HG03442 (cell line): Measurements from ENCODE around the gene C10orf88.
A peak's percentile ranks its signal among the peaks of the same experiment; 100 is the strongest.

Source experiments
- ATAC-seq: cut with Tn5 transposase; IDR thresholded peaks from one replicate; pipeline ENCODE4 v1.9.1; 2021; ENCODE audit warnings: mild to moderate bottlenecking, moderate library complexity; ENCODE audit not compliant: unreplicated experiment

Gene C10orf88, protein sequence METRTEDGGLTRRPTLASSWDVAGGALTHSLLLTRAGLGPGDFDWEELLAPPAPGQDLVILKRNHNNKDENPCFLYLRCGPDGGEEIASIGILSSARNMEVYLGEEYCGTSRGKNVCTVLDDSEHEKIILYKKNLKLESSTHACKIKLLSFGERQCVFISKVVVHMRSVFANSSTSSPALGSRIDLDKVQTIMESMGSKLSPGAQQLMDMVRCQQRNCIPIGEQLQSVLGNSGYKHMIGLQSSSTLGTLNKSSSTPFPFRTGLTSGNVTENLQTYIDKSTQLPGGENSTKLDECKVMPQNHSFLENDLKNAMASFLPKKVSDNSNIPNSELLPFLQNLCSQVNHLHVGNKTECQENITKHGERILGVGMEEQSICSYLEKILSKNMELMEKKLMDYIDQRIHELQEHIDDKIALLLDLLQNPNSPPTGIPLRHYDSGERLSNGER

DNA sequence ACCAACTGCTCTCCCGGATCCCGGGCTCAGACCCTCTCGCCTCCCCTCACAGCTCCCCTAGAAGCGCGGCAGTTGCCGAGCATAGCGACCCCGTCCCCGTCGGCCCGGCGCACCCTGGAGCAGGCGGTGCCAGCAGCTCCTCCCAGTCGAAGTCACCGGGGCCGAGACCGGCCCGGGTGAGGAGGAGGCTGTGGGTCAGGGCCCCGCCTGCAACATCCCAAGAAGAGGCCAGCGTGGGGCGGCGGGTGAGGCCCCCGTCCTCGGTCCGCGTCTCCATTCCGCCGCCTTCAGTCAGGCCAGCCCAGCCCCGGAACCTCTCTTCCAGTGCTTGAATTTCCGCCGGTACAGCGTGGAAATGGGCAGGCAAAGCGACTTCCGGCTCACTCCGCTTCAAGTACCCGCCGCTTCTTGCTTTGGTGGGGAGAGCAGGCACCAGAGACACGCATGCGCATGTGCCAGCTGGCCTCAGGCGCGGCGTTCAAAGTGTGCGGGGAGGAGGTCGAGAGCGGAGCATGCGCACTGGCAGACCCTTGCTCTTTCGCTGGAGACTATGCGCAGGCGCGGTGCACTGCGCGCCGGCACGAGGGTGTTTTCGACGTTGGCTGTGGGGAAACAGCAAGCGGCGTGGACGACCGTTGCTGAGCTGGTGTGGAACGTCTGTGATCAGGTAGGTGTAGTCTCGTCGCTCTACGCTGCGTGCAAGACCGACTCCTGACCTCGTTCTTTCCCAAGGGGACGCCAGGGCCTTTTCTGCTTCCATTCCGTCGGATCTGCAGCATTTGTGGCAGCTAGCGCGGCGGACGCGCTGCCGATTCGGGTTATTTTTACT lies at the start of gene C10orf88:
TSS of gene C10orf88 (minus strand) at position 326 of the 829 bp plus-strand sequence. CDS start at position 277, 49 bp downstream.
- peak; percentile 98 for ATAC-seq

DNA sequence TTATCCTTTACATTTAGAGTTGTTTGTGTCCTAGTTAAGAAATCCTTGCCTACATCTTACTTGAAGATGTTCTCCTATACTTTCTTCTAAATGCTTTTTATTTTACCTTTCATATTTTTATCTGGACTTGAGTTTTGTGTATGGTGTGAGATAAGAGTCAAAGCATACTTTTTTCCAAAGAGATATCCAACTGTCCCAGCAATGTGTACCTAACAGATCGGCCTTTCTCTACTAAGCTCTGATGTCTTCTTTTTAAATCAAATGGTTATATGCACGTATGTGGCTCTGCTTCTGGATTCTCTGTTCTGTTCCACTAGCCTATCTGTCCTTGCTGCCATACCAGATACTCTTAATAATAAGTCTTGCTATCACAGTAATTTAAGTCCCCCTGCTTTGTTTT lies 47.3 kb upstream of the C10orf88 start:
- ATAC-seq, result no peak

DNA sequence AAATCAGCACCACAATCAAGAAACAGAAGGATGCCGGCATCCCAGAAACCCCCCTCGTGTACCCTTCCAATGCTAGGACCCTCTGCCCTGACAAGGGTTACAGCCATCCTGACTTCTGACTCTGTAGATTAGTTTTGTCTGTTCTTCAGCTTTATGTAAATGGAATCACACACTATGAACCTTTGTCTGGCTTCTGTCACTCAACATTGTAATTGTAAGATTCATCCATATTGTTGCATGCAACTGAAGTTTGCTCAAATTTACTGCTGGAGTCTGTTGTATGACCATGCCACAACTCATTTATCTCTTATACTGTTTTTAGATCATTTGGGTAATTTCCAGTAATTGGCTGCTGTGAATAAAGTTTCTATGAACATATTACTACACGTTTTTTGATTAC lies 46.1 kb upstream of the C10orf88 start:
- ATAC-seq, result no peak

DNA sequence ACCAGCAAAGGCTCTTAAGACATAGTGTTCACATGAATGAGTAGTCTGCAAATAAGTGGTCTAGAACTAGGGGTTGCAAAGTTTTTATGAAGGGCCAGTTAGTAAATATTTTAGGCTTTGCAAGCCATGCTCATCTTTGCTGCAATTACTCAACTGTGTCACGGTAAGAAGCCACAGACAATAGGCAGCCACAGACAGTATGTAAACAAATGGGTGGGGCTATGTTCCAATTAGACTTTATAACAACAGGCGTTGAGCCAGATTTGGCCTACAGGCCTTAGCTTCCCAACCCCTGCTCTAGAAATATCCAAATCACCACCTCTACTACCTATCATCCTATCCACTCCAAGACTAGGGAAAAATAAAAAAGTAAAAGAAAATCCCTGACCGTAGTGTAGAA lies 45.3 kb upstream of the C10orf88 start:
- ATAC-seq, result no peak

DNA sequence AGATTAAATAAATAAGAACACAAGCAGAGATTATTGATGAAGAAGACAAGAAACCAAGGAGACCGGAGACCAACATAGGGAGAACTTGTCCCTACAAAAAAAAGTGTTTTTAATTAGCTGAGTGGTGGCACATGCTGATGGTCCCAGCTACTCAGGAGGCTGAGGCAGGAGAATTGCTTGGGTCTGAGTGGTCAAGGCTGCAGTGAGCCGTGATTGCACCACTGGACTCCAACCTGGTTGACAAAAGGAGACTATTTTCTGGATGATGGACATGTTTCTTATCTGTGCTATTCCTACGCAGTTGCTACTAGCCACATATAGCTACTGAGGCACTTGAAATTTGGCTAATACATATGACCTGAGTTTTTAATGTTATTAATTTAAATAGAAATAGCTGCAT lies 44.9 kb upstream of the C10orf88 start:
- ATAC-seq, result no peak

DNA sequence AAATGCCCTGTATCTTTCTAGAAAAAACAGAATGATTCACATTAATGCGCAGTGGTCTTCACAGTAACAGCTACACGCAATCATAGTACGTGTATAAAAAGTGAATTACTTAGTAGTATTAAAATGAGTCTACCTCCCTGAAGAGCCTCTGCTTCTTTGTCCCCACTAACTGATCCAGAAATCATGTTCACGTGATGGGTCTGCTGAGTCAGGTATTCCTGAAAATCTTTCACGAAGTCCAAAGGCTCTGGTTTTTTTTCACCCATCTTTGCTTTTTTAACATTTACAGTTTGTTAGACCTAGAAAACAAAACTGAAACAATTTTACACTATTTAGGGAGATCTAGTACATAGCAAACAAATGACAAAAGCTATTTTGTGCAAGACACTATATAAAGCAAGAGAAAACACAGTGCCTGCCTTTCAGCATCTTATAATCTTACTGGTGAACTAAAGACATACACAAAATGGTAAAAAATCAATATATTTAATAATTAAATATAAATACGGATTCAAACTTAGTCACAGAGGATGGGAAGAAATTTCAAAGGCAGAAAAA lies 44.4 kb upstream of the C10orf88 start:
- no peak for ATAC-seq

DNA sequence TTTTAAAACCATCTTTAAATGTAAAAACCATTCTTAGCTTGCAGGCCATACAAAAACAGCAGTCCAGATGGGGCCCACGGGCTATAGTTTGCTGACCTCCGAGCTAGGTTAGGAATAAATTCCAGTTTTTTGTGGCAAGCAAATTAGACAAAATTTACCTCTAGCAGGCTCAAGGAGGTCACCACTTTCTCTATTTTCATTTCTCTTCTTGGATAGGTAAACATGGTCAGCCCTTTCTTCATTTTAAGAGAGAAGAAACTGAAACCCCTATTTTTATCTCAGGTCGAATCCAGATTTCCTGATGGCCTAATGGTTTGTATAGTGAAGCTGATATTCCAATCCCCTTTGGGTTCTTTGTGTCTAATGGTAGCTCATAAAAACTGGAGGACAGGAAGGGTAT lies 43.8 kb upstream of the C10orf88 start:
- ATAC-seq, result no peak

DNA sequence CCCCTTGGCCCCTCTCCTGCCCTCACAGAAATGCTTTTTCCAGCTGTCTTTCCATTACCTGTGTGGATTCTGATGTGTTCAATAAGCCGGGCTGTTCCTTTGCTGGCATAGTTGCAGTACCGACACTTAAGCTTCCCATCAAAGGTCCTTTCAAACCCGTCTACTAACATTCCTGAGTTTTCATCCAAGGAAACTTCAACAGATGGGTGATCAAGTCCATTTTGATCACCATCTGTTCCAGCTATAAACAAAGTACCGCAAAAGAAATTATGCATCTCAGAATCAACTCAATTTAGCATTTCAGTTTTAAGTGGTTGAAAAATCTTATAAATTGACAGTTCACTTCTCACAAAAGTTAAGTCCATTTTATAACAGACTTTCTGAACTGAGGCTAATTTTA lies 41.9 kb upstream of the C10orf88 start:
- ATAC-seq, result no peak

DNA sequence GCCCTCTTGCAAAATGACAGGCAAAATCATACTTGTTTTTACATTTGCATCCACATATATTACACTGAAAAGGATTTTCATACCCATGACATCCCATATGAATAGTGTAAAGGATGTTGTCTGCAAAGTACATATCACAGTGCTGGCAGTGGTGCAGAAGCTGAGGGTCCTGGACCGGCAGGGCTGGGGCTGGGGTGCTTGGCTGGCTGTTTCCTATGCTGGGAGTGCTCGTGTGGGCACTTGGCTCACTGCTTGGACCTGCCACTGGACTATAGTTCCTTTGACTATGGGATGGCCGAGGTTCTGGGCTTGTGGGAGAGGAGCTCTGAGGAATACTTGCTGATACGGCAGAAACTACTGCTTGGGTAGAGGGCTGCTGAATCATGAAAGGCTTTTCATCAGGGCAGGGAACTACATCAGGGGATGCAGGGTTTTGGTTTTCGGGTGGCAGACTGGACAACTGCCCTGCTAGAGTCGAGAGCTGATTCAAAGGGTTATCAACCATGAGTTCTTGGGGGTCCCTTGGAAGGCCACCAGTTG lies 39.8 kb upstream of the C10orf88 start:
- ATAC-seq, result no peak

DNA sequence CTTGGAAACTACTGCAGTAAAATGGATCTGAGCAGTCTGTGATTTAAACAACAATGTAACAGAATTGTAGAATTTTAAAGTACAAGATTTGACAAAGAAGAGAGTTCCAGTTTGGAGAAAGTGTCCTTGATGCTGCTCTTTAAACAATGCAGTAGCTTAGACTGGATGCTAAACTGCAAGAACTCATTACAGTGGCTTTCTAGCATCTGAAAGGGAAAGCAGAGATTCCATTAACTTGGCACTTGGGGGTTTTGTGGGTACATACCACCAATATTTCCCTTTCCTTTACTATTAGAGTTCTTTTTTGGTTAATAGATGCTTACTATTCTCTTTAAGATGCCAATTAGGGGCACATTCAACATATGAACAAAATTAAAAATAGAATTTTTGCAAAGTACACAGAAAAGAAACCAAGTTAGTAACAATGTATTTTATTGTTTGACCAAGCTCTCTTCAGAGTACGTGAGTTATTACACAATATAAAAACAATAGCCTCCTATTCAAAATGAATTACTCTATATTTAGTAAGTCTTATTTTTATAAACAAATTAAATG lies 38.1 kb upstream of the C10orf88 start:
- no peak for ATAC-seq

DNA sequence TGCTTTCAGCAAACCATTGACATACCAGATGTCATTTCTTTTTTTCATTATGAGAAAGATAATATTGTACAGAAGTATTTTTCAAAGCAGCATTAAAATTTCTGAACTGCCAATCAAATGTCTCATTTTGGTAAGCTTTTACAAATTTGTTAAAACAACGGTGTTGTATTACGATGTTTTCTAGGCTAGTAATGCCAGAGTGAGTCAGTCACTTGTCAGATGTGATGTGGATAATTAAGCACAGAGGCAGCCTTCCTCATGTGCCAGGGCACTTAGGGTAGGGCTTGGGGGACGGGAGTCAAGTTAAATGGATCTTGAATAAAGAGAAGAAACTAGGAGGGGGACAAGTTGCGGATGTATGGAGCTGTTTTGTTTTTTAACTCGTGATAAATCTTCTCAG lies 36.3 kb upstream of the C10orf88 start:
- no peak for ATAC-seq

DNA sequence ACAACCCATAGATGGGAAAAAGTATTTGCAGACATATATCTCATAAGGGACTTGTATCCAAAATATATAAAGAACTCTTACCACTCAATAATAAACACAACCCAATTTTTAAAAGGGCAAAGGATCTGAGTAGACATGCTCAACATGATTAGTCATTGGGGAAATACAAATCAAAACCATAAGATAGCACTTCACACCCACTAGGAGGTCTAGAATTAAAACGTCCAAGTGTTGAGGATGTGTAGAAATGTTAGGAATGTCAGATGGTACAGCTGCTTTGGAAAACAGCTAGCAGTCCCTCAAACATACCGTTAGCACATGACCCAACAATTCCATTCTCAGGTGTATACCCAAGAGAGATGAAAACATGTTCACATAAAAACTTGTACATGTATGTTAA lies 34.5 kb upstream of the C10orf88 start:
- no peak for ATAC-seq

DNA sequence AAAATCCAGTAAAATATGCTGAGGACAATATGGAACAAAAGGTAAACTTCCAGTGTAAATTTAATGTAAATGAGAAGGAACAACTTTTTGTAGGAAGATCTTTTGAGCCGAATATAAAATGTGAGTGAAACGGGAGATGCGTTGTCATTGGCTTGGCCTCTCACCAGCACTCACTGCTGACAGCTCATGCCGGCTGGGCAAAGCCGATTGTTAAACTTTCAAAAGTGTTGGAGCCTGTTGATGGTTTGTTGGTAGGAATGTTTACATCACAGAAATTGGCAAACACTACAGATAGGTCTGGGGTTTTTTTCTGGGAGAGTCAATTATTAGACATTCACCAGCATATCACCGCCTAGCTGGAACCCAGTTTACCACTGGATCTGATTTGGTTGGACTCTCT lies 32.3 kb upstream of the C10orf88 start:
- no peak for ATAC-seq

DNA sequence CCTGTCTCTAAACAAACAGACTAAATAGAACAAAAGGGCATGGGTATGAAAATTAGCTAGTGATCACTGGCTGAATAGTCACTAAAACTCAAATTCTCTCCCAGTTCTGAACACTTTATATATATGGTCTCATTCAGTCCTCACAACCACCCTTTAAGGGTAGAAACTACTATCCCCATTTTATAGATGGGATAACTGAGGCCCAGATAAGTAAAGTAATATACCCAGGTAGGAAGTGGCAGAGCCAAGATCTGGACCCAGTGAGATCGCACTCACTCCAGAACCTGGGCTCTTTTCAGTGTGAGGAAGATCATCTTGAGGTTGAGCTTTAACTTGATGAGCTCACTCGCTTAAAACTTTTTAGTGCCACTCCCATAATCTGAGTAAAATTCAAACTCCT lies 30.7 kb upstream of the C10orf88 start:
- ATAC-seq, result no peak

DNA sequence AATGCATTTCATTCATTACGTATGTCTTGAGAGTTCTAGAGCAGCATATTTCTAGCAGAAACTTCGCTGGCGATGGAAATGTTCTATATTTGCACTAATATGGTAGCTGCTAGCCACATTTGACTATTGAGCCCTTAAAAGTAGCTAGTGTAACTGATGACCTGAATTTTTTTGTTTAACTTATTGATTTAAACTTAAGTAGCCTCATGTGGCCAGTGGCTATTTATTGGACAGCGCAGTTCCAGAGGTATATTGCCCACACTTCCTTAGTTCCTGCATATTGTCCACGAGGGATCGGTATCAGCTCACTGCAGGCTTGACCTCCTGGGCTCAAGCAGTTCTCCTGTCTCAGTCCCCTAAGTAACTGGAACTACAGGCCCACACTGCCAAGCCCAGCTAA lies 29.9 kb upstream of the C10orf88 start:
- no peak for ATAC-seq

DNA sequence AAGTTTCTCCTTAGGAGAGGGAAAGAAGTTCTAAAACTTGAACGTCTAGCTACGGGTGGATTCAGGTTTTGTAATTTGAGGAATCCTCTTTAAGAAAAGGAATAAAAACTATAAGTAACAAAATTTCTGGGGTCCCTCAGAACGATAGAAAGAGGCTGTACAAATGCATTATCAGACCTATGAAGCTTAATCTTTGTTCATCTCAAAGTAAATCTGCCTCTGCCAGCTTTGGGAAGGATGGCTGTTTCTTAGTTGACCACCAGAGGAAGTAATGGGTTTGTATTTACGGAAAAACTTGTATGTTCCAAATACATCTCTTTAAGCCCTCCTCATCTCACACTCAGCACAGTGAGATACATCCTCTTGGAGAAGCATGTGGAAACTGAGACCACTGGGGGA lies 27.0 kb upstream of the C10orf88 start:
- no peak for ATAC-seq

DNA sequence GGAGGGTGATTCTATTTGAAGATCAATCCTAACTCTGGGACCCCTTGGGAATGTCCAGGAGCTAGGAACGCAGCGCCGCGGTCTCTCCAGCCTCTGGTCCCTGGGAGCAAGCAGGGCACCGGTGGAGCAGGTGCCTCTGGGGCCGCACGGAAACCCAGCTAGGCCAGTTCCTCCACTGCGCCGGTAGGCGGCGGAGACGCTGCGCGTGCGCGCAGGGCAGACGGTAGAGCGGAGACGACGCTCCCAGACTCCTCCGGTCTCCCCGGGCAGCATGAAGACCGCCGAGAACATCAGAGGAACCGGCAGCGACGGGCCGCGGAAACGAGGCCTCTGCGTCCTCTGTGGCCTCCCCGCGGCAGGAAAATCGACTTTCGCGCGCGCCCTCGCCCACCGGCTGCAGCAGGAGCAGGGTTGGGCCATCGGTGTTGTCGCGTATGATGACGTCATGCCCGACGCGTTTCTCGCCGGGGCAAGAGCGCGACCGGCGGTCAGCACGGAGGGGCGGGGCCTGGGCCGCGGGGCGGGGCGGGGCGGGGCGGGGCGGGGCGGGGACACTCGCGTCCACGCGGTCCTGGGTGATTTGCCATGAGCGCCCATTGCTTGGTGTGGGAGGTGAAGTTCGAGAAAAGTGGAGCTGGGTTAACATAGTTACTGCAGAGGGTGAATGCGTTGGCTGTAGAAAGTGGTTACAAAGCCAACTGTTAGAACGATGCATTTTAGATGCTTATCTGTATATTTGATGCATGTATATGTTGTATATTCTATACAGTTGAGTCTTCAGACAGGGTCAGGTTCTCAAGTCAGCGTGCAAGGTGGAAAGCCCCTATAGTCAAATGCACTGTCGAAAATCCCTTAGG lies 26.4 kb upstream of the C10orf88 start, which contains the start of gene PSTK:
TSS of gene PSTK (plus strand) at position 193 of the 857 bp plus-strand sequence. CDS start at position 272, 79 bp downstream.
- ATAC-seq, result peak; percentile 95

DNA sequence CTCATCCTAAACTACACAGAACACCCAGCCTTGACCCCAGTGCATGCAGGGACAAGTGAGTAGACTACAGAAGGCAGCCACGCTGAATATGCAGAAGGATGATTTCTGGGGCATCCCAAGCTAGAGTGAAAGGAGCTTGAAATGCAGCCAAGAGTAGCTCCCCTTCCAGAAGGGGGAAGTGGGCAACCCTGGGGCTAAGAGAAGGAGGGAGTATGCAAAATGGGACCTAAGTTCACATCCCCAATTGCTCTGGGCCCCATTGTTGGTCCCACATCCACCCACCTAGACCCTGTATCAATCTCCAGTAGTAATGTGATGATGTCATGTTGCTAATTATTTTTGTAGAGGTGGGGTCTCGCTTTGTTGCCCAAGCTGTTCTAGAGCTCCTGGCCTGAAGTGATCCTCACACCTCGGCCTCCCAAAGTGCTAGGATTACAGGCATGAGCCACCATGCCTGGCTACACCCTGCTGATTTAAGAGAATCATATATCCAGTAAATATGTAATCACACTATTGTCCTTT lies 20.6 kb upstream of the C10orf88 start:
- ATAC-seq, result no peak

DNA sequence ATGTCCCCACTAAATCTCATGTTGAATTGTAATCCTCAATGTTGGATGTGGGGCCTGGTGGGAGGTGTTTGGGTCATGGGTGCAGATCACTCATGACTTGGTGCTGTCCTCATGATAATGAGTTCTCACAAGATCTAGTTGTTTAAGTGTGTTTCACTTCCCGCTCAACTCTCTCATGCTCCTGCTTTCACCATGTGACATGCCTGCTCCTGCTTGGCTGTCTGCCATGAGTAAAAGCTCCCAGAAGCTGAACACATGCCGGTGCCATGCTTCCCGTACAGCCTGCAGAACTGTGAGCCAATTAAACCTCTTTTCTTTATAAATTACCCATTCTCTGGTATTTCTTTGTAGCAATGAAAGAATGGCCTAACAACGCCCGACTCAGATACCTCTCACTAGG lies 20.0 kb upstream of the C10orf88 start:
- ATAC-seq, result no peak

DNA sequence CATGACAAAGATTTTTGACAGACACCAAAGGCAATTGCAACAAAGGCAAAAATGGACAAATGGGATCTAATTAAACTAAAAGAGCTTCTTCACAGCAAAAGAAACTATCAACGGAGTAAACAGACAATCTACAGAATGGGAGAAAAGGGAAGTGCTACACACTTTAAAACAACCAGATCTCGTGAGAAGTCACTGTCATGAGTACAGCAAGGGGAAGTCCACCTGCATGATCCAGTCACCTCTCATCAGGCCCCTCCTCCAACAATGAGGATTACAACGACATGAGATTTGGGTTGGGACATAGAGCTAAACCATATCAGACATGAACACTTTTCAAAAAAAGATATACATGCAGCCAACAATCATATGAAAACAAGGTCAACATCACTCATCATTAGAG lies 14.7 kb upstream of the C10orf88 start:
- no peak for ATAC-seq
